BE2C (cell line): ENCODE data around the gene KRTAP24-1. TPM values are rescaled to one million over a fixed set of nuclear protein-coding genes. Genes with fewer than 3 reads are reported as not detected.

Experiments
- DNase-seq: peaks from one replicate; pipeline ENCODE4 v3.0.0-alpha.2; 2020
- H3K27me3 ChIP-seq: fragments of 250-450 bp; sonication (Bioruptor Pico); 2 replicates; pipeline ENCODE4 v1.5.1; 2020; ENCODE audit warnings: mild to moderate bottlenecking
- H3K36me3 ChIP-seq: fragments of 250-450 bp; sonication (Bioruptor Pico); 2 replicates; pipeline ENCODE4 v1.5.1; 2020; ENCODE audit warnings: mild to moderate bottlenecking
- H3K4me1 ChIP-seq: fragments of 250-450 bp; sonication (Bioruptor Pico); 2 replicates; pipeline ENCODE4 v1.5.1; 2020
- H3K4me3 ChIP-seq: 2 replicates; pipeline ENCODE4 v1.5.1; 2011; ENCODE audit warnings: low read depth, low read length
- H3K9me3 ChIP-seq: fragments of 250-450 bp; sonication (Bioruptor Pico); 2 replicates; pipeline ENCODE4 v1.5.1; 2020
- CTCF ChIP-seq: IDR thresholded peaks from 2 replicates; pipeline ENCODE4 v1.5.1; 2012; ENCODE audit warnings: mild to moderate bottlenecking, low read depth, low read length
- polyA plus RNA-seq: library from polyadenylated mRNA; unstranded; fragments of >200 nt; gene quantifications from one replicate; pipeline ENCODE4 v1.2.1, GENCODE V29; 2012; ENCODE audit warnings: low read depth, missing spikeins; ENCODE audit not compliant: insufficient read length, insufficient read depth

KRTAP24-1 gene
- polyA plus RNA-seq = not detected

DNA sequence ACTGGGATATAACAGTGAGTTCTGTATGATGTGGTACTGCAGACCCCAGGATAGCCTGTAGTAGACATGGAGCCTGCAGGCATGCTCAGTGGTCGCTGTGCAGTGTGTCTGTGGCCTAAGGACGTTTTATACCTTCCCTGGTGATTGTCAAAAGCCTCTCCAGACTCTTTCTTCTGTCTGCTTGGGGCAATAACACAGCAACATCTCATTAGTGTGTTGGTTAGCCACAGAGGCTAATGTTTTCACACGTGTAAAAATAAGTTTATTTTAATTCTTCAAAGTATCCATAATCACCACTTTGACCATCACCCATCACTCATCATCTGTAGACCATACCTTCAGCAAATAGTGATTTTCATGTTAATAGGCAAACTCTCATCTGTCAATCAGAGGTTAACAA, at the start of gene KRTAP24-1:
Gene KRTAP24-1 (minus strand): TSS at position 101 of the 400 bp plus-strand sequence. CDS start 18 bp downstream, at position 83.
- no peaks in the 10 kb centered on the region for H3K27me3 ChIP-seq
- H3K36me3 ChIP-seq = no peaks in the 10 kb centered on the region
- H3K4me3 ChIP-seq = no peak within 1 kb of the TSS
- no peak for DNase-seq
- no peaks in the 10 kb centered on the region for H3K4me1 ChIP-seq
- TF ChIP-seq CTCF = no peak
- no peaks in the 10 kb centered on the region for H3K9me3 ChIP-seq

- Histone ChIP-seq H3K4me1 (no peaks in the 10 kb centered on the region), H3K9me3 (no peaks in the 10 kb centered on the region), H3K36me3 (no peaks in the 10 kb centered on the region), H3K27me3 (no peaks in the 10 kb centered on the region), H3K4me3 (no peak overlapping the region)
- no peak for TF ChIP-seq CTCF
- no peak for DNase-seq
Observed at GRCh38 chr21:30329203-30329875, 46.6 kb upstream of the KRTAP24-1 start.

DNA sequence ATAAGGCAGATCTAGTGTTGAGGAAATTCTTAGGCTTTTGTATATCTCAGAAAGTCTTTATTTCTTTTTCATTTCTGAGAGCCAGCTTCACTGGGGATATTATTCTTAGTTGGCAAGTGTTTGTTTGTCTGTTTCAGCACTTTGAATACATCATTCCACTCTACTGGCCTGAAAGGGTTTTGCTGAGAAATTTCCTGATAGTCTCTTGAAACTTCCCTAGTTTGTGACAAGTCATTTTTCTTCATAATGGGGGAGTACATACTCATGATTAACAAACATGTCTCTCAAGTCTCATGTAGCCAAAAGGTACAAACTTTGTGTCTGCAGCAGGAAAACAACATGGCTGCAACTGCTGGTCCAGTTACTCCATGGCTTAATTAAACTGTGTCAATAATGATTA, 43.6 kb upstream of the KRTAP24-1 start:
- no peaks in the 10 kb centered on the region for H3K4me1 ChIP-seq
- no peaks in the 10 kb centered on the region for H3K9me3 ChIP-seq
- no peak overlapping the region for H3K4me3 ChIP-seq
- TF ChIP-seq CTCF = no peak
- H3K36me3 ChIP-seq = no peaks in the 10 kb centered on the region
- H3K27me3 ChIP-seq = no peaks in the 10 kb centered on the region
- DNase-seq = no peak

DNA sequence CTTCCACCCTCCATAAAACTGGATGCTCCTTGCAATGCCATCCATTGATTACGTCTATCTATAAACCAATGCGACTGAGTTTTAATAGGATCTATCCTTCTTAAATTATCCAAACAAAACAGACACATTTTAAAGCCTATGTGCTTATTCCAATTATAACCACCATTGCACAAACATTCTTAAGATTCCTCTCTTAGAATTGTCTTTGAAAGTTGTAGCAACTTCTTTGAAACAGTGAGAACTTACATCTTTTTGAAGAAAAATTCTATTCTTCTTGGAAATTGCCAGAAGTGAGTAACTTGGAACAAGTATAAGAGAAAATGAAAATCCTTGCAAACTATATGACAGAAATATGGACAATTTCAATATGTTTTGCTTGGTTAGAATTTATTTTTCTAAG, 37.5 kb upstream of the KRTAP24-1 start, which contains the start of gene KRTAP26-1:
Gene KRTAP26-1 (minus strand): TSS at position 101 of the 400 bp plus-strand sequence. CDS start 280 bp downstream, outside the sequence.
- H3K4me1 ChIP-seq = no peaks in the 10 kb centered on the region
- DNase-seq = no peak
- H3K4me3 ChIP-seq = no peak within 1 kb of the TSS
- no peak for TF ChIP-seq CTCF
- H3K36me3 ChIP-seq = no peaks in the 10 kb centered on the region
- no peaks in the 10 kb centered on the region for H3K9me3 ChIP-seq
- H3K27me3 ChIP-seq = no peaks in the 10 kb centered on the region

GRCh38 chr21:30315701-30316100, 33.0 kb upstream of the KRTAP24-1 start:
- DNase-seq = no peak
- Histone ChIP-seq H3K9me3 (no peaks in the 10 kb centered on the region), H3K36me3 (no peaks in the 10 kb centered on the region), H3K4me3 (no peak overlapping the region), H3K4me1 (no peaks in the 10 kb centered on the region), H3K27me3 (no peaks in the 10 kb centered on the region)
- TF ChIP-seq CTCF = no peak

GRCh38 chr21:30306884-30307283, 24.1 kb upstream of the KRTAP24-1 start:
- Histone ChIP-seq H3K27me3 (no peaks in the 10 kb centered on the region), H3K9me3 (no peaks in the 10 kb centered on the region), H3K4me3 (no peak overlapping the region), H3K36me3 (no peaks in the 10 kb centered on the region), H3K4me1 (no peaks in the 10 kb centered on the region)
- TF ChIP-seq CTCF = no peak
- no peak for DNase-seq
